Trophoblast cell (in vitro differentiated cells and primary cell): Measurements from ENCODE around the gene MGME1.

Experiments used
- DNase-seq, 2 donors: peaks; one replicate each; pipeline ENCODE4 v3.0.0-alpha.2; 2016
- H2AFZ ChIP-seq: 2 replicates; pipeline ENCODE4 v1.6.1; 2013; ENCODE audit warnings: low read length, moderate library complexity, mild to moderate bottlenecking; ENCODE audit not compliant: insufficient read depth, poor library complexity
- H2AK5ac ChIP-seq: 2 replicates; pipeline ENCODE4 v1.6.1; 2013; ENCODE audit warnings: mild to moderate bottlenecking, low read length
- H2BK120ac ChIP-seq: 2 replicates; pipeline ENCODE4 v1.6.1; 2013; ENCODE audit warnings: low read length, mild to moderate bottlenecking, moderate library complexity; ENCODE audit not compliant: insufficient read depth, poor library complexity
- H2BK12ac ChIP-seq: 2 replicates; pipeline ENCODE4 v1.6.1; 2013; ENCODE audit warnings: mild to moderate bottlenecking, low read length, moderate library complexity
- H2BK5ac ChIP-seq: 2 replicates; pipeline ENCODE4 v1.6.1; 2013; ENCODE audit warnings: low read length, low read depth, moderate library complexity, mild to moderate bottlenecking; ENCODE audit not compliant: poor library complexity
- H3K14ac ChIP-seq: 2 replicates; pipeline ENCODE4 v1.6.1; 2013; ENCODE audit warnings: mild to moderate bottlenecking, low read length
- H3K18ac ChIP-seq: 2 replicates; pipeline ENCODE4 v1.6.1; 2013; ENCODE audit warnings: mild to moderate bottlenecking, low read length
- H3K23ac ChIP-seq: 2 replicates; pipeline ENCODE4 v1.6.1; 2013; ENCODE audit warnings: low read length
- H3K27ac ChIP-seq: 2 replicates; pipeline ENCODE4 v1.5.1; 2013; ENCODE audit warnings: low read depth, mild to moderate bottlenecking, inconsistent platforms, low read length, moderate library complexity
- H3K27me3 ChIP-seq: 2 replicates; pipeline ENCODE4 v1.6.1; 2013; ENCODE audit warnings: inconsistent platforms, mild to moderate bottlenecking, low read length, moderate library complexity; ENCODE audit not compliant: insufficient read depth
- H3K36me3 ChIP-seq, 2 experiments: 1 replicate in 1 of 2; 2 replicates in 1 of 2; pipeline ENCODE4 v1.6.1; 2013; ENCODE audit warnings: low read length in 2 of 2, mild to moderate bottlenecking in 2 of 2, moderate library complexity in 1 of 2; ENCODE audit not compliant: insufficient read depth in 2 of 2, control insufficient read depth in 1 of 2
- H3K4ac ChIP-seq: 2 replicates; pipeline ENCODE4 v1.6.1; 2013; ENCODE audit warnings: low read depth, mild to moderate bottlenecking, low read length, moderate library complexity
- H3K4me1 ChIP-seq, 2 experiments: 1 replicate in 1 of 2; 2 replicates in 1 of 2; pipeline ENCODE4 v1.6.1; 2013; ENCODE audit warnings: low read length in 2 of 2, mild to moderate bottlenecking in 2 of 2, moderate library complexity in 1 of 2; ENCODE audit not compliant: insufficient read depth in 2 of 2, control insufficient read depth in 1 of 2
- H3K4me2 ChIP-seq: 2 replicates; pipeline ENCODE4 v1.6.1; 2013; ENCODE audit warnings: inconsistent platforms, mild to moderate bottlenecking, low read length, moderate library complexity
- H3K4me3 ChIP-seq: 2 replicates; pipeline ENCODE4 v1.5.1; 2013; ENCODE audit warnings: mild to moderate bottlenecking, low read depth, low read length, inconsistent platforms
- H3K79me1 ChIP-seq: one replicate; pipeline ENCODE4 v1.6.1; 2013; ENCODE audit warnings: low read length
- H3K79me2 ChIP-seq: 2 replicates; pipeline ENCODE4 v1.6.1; 2013; ENCODE audit warnings: low read length, mild to moderate bottlenecking; ENCODE audit not compliant: control insufficient read depth, insufficient read depth, poor library complexity
- H3K9ac ChIP-seq: 2 replicates; pipeline ENCODE4 v1.6.1; 2013; ENCODE audit warnings: mild to moderate bottlenecking, low read length
- H3K9me3 ChIP-seq: 2 replicates; pipeline ENCODE4 v1.6.1; 2013; ENCODE audit warnings: low read depth, mild to moderate bottlenecking, control low read depth, inconsistent platforms, low read length; ENCODE audit not compliant: insufficient read depth
- H4K12ac ChIP-seq: 2 replicates; pipeline ENCODE4 v1.6.1; 2013; ENCODE audit warnings: low read depth, mild to moderate bottlenecking, low read length, moderate library complexity
- H4K8ac ChIP-seq: 2 replicates; pipeline ENCODE4 v1.6.1; 2013; ENCODE audit warnings: low read depth, mild to moderate bottlenecking, low read length, moderate library complexity
- H4K91ac ChIP-seq: one replicate; pipeline ENCODE4 v1.6.1; 2013; ENCODE audit warnings: low read depth, mild to moderate bottlenecking, low read length, moderate library complexity
- WGBS: extraction: QIAGEN DNeasy Blood & Tissue Kit; methylation state at CpG from one replicate; pipeline ENCODE4 v1.1.7; 2013; ENCODE audit warnings: missing lambda C conversion rate; ENCODE audit not compliant: insufficient read length, insufficient coverage; ENCODE audit errors: extremely low coverage; 5-methylcytosine and 5-hydroxymethylcytosine counted together

MGME1 gene

GRCh38 chr20:17935186-17935585 is 33.6 kb upstream of the MGME1 start:
- WGBS: no CpG with 5 or more reads among the region's 3 CpGs
- H3K9me3 ChIP-seq: peaks cover 4% of the 10 kb centered on the region
- H2BK120ac ChIP-seq: no peak overlapping the region
- no peak overlapping the region for H4K8ac ChIP-seq
- H3K18ac ChIP-seq: no peak overlapping the region
- no peak overlapping the region for H4K91ac ChIP-seq
- no peak for DNase-seq
- H3K4me2 ChIP-seq: no peak overlapping the region
- H2AK5ac ChIP-seq: no peak overlapping the region
- H3K9ac ChIP-seq: no peak overlapping the region
- H3K4me3 ChIP-seq: no peak overlapping the region
- H3K4ac ChIP-seq: no peak overlapping the region
- H3K27me3 ChIP-seq: no peaks in the 10 kb centered on the region
- no peak overlapping the region for H2BK12ac ChIP-seq
- H3K27ac ChIP-seq: no peak overlapping the region
- no peak overlapping the region for H3K14ac ChIP-seq
- H3K79me2 ChIP-seq: no peaks in the 10 kb centered on the region
- no peak overlapping the region for H2BK5ac ChIP-seq
- no peak overlapping the region for H2AFZ ChIP-seq
- no peaks in the 10 kb centered on the region for H3K79me1 ChIP-seq
- no peaks in the 10 kb centered on the region for H3K36me3 ChIP-seq
- no peak overlapping the region for H3K23ac ChIP-seq
- peaks cover 7 to 14% of the 10 kb centered on the region in 2 experiments for H3K4me1 ChIP-seq
- H4K12ac ChIP-seq: no peak overlapping the region

GRCh38 chr20:17935761-17936160 is 33.1 kb upstream of the MGME1 start:
- peaks cover 4% of the 10 kb centered on the region for H3K9me3 ChIP-seq
- no peak overlapping the region for H3K27ac ChIP-seq
- no peak overlapping the region for H3K4me3 ChIP-seq
- no peak overlapping the region for H4K91ac ChIP-seq
- H3K4me2 ChIP-seq: no peak overlapping the region
- H3K4me1 ChIP-seq: peaks cover 7 to 14% of the 10 kb centered on the region in 2 experiments
- no peak overlapping the region for H3K23ac ChIP-seq
- H2BK120ac ChIP-seq: no peak overlapping the region
- H3K18ac ChIP-seq: no peak overlapping the region
- no peak overlapping the region for H4K8ac ChIP-seq
- DNase-seq: no peak
- peaks cover 0 to 4% of the 10 kb centered on the region in 2 experiments for H3K36me3 ChIP-seq
- H3K79me2 ChIP-seq: no peaks in the 10 kb centered on the region
- no peak overlapping the region for H3K4ac ChIP-seq
- no peak overlapping the region for H2AK5ac ChIP-seq
- H2AFZ ChIP-seq: no peak overlapping the region
- H3K14ac ChIP-seq: no peak overlapping the region
- WGBS: no CpG with 5 or more reads among the region's 9 CpGs
- no peak overlapping the region for H2BK12ac ChIP-seq
- no peaks in the 10 kb centered on the region for H3K27me3 ChIP-seq
- H3K9ac ChIP-seq: no peak overlapping the region
- no peak overlapping the region for H4K12ac ChIP-seq
- no peak overlapping the region for H2BK5ac ChIP-seq
- H3K79me1 ChIP-seq: no peaks in the 10 kb centered on the region

- no peaks in the 10 kb centered on the region for H3K27me3 ChIP-seq
- no peak overlapping the region for H3K18ac ChIP-seq
- no peak overlapping the region for H4K91ac ChIP-seq
- H3K79me1 ChIP-seq: no peaks in the 10 kb centered on the region
- no peak overlapping the region for H2AK5ac ChIP-seq
- no peak overlapping the region for H2AFZ ChIP-seq
- H3K4me3 ChIP-seq: no peak overlapping the region
- H4K12ac ChIP-seq: no peak overlapping the region
- no peak overlapping the region for H3K9ac ChIP-seq
- H2BK5ac ChIP-seq: no peak overlapping the region
- DNase-seq: no peak
- no peak overlapping the region for H3K4ac ChIP-seq
- no peak overlapping the region for H4K8ac ChIP-seq
- no peak overlapping the region for H3K27ac ChIP-seq
- H3K9me3 ChIP-seq: peaks cover 3% of the 10 kb centered on the region
- H3K36me3 ChIP-seq: peaks cover 4 to 9% of the 10 kb centered on the region in 2 experiments
- no peak overlapping the region for H3K14ac ChIP-seq
- peaks cover 7 to 14% of the 10 kb centered on the region in 2 experiments for H3K4me1 ChIP-seq
- WGBS: no CpG with 5 or more reads among the region's 8 CpGs
- no peak overlapping the region for H3K23ac ChIP-seq
- peak overlapping the region; percentile 16 for H3K4me2 ChIP-seq
- no peak overlapping the region for H2BK120ac ChIP-seq
- no peaks in the 10 kb centered on the region for H3K79me2 ChIP-seq
- no peak overlapping the region for H2BK12ac ChIP-seq
Observed at GRCh38 chr20:17936286-17936760, 32.5 kb upstream of the MGME1 start.

- peaks cover 6 to 14% of the 10 kb centered on the region in 2 experiments for H3K36me3 ChIP-seq
- H4K91ac ChIP-seq: no peak overlapping the region
- H3K79me2 ChIP-seq: no peaks in the 10 kb centered on the region
- no peak overlapping the region for H3K18ac ChIP-seq
- H3K9me3 ChIP-seq: peaks cover 1% of the 10 kb centered on the region
- peak; percentile 55 to 71 for DNase-seq
- no peak overlapping the region for H4K12ac ChIP-seq
- no peak overlapping the region for H4K8ac ChIP-seq
- no peak overlapping the region for H3K14ac ChIP-seq
- WGBS: no CpG with 5 or more reads among the region's 19 CpGs
- no peak overlapping the region for H3K23ac ChIP-seq
- no peak overlapping the region for H2AFZ ChIP-seq
- H2BK5ac ChIP-seq: no peak overlapping the region
- no peaks in the 10 kb centered on the region for H3K27me3 ChIP-seq
- no peaks in the 10 kb centered on the region for H3K79me1 ChIP-seq
- peaks cover 7 to 14% of the 10 kb centered on the region in 2 experiments for H3K4me1 ChIP-seq
- no peak overlapping the region for H3K9ac ChIP-seq
- no peak overlapping the region for H2BK12ac ChIP-seq
- no peak overlapping the region for H3K4me3 ChIP-seq
- no peak overlapping the region for H2AK5ac ChIP-seq
- H3K4ac ChIP-seq: no peak overlapping the region
- H2BK120ac ChIP-seq: no peak overlapping the region
- H3K4me2 ChIP-seq: peak overlapping the region; percentile 16
- no peak overlapping the region for H3K27ac ChIP-seq
Observed at GRCh38 chr20:17936761-17937732, 31.8 kb upstream of the MGME1 start.
